DMS153 (cell line): ENCODE measurements around the gene LRIG2.
"Not testable (repeated sequence)": the region's sequence is repeated elsewhere in the genome, so short reads cannot be mapped to it uniquely, and the experiment has no call there.

Experiments
- DNase-seq: peaks from one replicate; lab custom pipeline; 2025; lab: John Stamatoyannopoulos, UW

Gene LRIG2, protein sequence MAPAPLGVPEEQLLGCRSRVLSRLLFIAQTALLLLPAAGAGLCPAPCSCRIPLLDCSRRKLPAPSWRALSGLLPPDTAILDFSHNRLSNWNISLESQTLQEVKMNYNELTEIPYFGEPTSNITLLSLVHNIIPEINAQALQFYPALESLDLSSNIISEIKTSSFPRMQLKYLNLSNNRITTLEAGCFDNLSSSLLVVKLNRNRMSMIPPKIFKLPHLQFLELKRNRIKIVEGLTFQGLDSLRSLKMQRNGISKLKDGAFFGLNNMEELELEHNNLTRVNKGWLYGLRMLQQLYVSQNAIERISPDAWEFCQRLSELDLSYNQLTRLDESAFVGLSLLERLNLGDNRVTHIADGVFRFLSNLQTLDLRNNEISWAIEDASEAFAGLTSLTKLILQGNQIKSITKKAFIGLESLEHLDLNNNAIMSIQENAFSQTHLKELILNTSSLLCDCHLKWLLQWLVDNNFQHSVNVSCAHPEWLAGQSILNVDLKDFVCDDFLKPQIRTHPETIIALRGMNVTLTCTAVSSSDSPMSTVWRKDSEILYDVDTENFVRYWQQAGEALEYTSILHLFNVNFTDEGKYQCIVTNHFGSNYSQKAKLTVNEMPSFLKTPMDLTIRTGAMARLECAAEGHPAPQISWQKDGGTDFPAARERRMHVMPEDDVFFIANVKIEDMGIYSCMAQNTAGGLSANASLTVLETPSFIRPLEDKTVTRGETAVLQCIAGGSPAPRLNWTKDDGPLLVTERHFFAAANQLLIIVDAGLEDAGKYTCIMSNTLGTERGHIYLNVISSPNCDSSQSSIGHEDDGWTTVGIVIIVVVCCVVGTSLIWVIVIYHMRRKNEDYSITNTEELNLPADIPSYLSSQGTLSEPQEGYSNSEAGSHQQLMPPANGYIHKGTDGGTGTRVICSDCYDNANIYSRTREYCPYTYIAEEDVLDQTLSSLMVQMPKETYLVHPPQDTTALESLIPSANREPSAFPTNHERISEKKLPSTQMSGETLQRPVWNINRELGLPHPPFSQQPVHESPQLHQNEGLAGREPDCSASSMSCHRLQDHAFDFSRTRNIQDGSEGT

GRCh38 chr1:113072757-113073478 is at the start of gene LRIG2:
LRIG2 (plus strand) TSS chr1:113073198; CDS start chr1:113073407, 209 bp downstream.
- DNase-seq: peak; percentile 96

- DNase-seq: not testable (repeated sequence)
Observed at GRCh38 chr1:113023316-113023715, 49.7 kb upstream of the LRIG2 start.

DNA sequence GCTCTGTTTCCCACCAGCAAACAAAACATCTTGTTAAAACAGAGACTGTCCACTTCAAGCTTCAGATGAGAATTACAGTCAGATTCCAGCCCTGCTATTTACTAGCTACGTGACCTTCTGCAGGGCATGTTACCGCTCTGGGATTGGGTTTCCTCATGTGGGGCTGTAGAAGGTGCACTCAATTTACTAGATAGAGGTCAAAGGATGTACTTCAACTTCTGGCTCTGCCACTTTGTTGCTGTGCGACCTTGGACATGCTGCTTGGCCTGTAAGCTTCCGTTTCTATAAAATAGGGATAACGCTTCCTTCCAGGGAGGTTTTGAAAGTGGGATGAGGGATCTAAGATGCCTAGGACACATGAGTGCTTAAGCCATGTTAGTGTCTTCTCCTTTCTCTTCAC is 46.0 kb upstream of the LRIG2 start:
- no peak for DNase-seq

DNA sequence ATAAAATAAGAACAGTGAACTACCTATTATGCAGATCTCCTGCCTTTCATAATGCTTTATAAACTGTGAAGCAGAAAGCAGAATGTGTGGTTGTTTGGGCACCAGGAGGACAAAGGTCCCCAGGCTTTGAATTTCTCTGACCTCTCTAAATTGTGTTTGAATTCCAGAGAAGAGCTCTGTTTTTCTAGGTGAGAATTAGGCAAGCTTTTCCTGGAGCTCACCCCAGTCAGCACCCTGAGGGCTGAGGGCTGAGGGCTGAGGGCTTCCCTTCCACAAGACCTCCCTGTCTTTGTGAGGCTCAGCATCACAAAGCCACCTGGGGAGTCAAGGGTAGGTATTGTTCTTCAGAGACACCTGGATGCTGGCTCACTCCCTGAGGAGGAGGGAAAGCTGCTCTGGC is 45.5 kb upstream of the LRIG2 start:
- DNase-seq: no peak

- no peak for DNase-seq
Observed at GRCh38 chr1:113029822-113030221, 43.2 kb upstream of the LRIG2 start.

DNA sequence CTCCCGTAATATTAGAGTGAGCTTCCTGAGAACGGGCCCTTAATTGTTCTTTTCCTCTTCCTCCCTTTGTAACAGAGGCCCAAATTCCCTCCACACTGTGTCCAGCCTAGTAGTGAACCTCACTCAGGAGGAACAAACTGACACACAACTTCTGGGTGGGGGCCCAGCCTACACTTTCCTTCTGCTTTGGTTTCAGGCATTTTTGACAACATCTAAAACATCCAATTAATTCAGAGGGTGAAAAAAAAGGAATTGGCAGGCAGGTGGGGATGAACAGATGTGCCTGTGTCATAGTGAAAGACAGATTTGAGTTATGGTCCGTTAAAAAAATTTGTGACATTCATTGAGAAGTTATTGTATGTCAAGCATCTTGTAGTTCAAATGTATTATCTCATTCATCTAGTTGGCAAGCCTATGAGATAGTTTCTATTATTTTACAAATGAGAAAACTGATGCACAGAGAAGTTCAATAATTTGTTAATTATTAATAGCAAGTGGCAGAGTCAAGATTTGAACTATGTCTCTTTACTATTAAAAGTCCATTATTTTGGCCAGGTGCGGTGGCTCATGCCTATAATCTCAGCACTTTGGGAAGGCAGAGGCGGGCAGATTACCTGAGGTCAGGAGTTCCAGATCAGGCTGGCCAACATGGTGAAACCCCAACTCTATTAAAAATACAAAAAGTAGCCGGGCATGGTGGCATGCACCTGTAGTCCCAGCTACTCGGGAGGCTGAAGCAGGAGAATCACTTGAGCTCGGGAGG is 41.6 kb upstream of the LRIG2 start:
- no peak for DNase-seq

- no peak for DNase-seq
Observed at GRCh38 chr1:113035086-113035485, 37.9 kb upstream of the LRIG2 start.

GRCh38 chr1:113036639-113037321 is 36.2 kb upstream of the LRIG2 start:
- DNase-seq: no peak

GRCh38 chr1:113040041-113040440 is 33.0 kb upstream of the LRIG2 start:
- no peak for DNase-seq

DNA sequence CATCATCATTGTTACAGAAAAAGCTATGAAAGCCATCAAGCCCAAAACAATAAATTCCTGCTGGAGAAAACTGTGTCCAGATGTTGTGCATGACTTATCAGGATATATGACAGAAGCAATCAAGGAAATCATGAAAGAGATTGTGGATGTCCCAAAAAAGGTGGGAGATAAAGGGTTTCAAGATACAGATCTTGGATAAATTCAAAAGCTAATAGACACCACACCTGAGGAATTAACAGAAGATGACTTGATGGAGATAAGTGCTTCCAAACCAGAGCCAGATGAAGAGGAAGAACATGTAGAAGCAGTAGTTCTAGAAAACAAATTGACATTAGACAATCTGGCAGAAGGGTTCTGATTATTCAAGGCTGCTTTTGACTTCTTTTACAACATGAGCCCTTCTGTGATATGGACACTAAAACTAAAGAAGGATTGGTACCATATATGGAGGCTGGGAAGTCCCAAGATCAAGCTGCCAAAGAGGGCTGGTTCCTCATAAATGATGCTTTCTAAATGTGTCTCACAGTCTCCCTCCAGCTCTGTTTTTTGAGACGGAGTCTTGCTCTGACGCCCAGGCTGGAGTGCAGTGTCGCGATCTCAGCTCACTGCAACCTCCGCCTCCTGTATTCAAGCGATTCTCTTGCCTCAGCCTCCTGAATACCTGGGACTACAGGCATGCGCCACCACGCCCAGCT is 32.1 kb upstream of the LRIG2 start:
- no peak for DNase-seq

GRCh38 chr1:113041569-113042284 is 31.3 kb upstream of the LRIG2 start:
- DNase-seq: no peak

DNA sequence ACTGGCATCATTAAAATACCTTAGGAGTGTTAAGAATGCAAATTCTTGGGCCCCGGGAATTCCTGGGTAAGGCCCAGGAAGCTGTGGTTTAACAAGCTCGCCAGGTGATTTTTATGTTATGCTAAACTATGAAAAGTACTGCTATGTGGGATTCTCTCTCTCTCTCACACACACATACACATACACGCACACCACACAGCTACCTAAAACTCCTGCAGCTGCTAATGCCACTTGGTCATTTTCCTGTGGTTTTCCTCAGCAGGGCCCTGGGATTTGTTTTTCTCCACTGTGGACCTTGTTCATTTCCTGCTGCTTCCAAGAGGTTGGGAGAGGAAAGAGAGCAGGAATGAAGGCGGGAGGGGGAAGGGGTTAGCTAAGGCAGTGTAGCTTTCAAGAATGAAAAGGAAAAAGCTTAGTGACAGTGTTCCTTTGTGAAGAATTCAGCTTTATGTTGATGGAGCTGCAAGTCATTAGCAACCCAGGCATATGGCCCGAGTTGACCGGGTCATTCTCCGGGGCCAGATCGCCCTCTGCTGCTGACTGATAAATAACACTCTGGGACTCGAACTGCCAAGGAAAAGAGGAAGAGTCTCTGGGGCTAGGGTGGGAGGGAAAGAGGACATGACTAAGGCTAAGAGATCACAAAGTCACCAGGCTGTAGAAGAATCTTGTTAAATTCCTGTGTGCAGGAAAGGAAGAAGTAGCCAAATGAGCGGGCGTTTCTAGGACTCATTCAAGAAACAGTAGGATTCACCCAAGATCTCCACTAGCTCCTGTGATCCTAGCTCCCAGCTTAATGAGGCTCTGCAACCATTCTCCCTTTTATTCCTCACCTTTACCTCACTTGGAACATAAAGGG is 30.5 kb upstream of the LRIG2 start:
- DNase-seq: peak; percentile 20

DNA sequence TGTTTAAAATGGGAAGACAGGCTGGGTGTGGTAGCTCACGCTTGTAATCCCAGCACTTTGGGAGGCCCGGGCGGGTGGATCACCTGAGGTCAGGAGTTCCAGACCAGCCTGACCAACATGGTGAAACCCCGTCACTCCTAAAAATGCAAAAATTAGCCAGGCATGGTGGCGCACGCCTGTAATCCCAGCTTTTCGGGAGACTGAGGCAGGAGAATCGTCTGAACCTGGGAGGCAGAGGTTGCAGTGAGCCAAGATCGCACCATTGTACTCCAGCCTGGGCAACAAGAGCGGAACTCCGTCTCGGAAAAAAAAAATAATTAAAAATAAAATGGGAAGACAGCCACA is 29.9 kb upstream of the LRIG2 start:
- not testable (repeated sequence) for DNase-seq

DNA sequence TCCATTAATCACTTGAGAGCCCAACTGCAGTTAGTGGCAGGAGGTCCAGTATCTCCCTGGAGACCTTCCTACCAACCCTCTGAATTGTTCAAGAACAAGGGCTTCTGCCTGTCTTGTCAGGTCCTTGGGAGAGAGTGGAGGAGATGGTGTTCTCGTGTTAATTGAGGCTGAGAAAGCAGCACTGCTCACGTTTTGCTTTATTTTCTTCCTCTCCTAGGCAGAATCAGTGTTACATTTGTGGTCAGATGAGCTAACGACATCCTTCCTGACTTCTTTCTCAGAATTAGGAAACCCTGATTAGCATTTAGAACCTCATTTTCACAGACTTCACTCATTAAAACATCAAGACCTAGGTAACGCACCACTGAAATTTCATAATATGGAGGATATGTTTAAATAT is 26.4 kb upstream of the LRIG2 start:
- no peak for DNase-seq

DNA sequence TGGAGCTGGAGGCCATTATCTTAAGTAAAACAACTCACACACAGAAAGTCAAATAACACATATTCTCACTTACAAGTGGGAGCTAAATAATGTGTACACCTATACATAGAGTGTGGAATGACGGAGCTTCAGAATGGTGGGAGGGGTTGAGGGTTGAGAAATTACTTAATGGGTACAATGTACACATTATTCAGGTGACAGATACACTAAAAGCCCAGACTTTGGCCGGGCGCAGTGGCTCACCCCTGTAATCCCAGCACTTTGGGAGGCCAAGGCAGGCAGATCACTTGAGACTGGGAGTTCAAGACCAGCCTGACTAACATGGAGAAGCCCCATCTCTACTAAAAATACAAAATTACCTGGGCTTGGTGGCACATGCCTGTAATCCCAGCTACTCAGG is 24.9 kb upstream of the LRIG2 start:
- no peak for DNase-seq

DNA sequence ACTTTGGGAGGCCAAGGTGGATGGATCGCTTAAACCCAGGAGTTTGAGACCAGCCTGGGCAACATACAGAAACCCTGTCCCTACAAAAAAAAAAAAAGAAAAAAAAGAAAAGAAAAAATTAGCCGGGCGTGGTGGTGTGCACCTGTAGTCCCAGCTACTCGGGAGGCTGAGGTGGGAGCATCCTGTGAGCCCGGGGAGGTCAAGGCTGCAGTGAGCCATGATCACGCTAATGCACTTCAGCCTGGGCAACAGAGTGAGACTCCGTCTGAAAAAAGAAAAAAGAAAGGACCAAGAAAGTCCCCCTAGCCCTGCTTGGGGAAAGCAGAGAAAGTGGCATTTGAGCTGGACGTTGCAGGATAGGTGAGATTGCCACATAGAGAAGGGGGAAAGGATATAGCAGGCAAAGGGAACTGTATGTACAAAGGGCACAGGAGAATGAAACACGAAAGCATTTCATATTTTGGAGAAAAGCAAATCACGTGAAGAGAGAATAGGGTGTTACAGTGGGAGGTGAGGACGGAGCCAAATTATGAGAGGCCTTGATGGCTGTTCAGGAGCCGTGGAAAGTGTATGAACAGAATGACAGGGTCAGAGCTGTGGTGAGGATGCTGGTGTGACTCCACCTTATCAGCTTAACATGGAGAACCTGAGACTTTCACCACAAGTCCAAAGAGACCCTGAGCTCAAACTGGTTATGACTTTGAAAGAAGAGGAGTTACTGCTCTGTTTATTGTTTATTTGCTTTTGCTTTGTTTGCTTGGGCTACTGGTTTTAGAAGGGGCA is 19.5 kb upstream of the LRIG2 start:
- no peak for DNase-seq

DNA sequence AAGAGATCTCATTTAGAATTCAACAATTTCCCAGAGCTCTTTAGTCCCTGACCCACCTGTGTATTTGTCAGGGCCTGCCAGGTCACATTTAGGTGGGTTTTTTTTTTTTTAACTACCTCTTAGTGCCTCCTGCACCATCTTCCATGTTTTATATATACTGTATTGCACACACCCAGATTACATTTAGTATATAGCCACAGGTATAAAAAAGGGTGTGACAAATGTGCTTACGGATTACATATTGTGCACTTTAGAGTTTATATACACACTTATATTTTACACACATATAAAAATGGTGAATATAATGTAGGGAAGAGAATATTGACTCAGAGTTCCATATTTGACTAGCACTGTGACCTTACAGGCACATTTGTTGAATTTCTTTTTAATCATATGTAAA is 17.4 kb upstream of the LRIG2 start:
- DNase-seq: no peak

DNA sequence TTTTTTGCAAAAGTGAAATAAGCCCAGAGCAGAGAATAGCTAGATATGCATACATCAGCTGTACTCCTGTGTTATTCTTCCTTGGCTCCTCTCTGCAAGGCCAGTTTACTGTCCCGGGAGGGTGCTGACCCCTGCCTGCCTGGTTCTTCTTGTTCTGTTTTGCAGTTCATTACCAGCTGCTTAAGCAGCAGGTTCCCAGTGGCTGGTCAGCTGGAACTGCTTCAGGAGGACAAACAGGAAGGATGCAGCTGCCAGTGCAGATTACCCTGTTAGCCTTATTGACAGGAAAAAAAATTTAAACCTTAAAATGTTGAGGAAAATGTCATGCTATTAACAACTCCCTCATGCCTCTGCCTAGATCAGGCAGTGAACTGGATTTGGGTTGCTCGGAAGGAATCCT is 16.0 kb upstream of the LRIG2 start:
- DNase-seq: no peak
